ENCODE data around the gene MAML1. TPM values are rescaled to one million over a fixed set of nuclear protein-coding genes. Genes with fewer than 3 reads are reported as not detected.
"Not testable (repeated sequence)": the region's sequence is repeated elsewhere in the genome, so short reads cannot be mapped to it uniquely, and the experiment has no call there.

The MAML1 gene
- total RNA-seq, 4 donors from 2014 or later, result 31.8 to 51.3 (median 36.8) TPM

DNA sequence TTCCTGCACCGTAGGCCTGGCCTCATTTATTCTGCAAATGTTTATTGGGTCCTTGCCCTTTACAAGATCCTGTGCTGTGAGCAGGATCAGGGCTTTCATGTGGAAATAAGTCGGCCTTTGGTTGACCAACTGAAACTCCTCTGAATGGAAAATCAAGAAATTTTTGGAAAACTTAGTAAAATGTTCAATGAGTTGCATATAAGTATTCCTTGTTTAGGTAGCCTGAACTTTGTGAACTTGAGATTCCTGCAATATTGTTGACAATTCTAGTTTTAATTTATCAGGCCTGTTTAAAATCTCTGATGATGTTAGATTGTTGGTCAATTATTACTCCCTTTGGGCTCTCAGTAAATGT is 1.1 kb downstream of the MAML1 start:
- peak overlapping the region; percentile 72 to 98 (median 92) for H3K27ac ChIP-seq
- TF ChIP-seq, protein P1, sequence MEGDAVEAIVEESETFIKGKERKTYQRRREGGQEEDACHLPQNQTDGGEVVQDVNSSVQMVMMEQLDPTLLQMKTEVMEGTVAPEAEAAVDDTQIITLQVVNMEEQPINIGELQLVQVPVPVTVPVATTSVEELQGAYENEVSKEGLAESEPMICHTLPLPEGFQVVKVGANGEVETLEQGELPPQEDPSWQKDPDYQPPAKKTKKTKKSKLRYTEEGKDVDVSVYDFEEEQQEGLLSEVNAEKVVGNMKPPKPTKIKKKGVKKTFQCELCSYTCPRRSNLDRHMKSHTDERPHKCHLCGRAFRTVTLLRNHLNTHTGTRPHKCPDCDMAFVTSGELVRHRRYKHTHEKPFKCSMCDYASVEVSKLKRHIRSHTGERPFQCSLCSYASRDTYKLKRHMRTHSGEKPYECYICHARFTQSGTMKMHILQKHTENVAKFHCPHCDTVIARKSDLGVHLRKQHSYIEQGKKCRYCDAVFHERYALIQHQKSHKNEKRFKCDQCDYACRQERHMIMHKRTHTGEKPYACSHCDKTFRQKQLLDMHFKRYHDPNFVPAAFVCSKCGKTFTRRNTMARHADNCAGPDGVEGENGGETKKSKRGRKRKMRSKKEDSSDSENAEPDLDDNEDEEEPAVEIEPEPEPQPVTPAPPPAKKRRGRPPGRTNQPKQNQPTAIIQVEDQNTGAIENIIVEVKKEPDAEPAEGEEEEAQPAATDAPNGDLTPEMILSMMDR (IDR thresholded peaks at IDR 0.05), result no peak

DNA sequence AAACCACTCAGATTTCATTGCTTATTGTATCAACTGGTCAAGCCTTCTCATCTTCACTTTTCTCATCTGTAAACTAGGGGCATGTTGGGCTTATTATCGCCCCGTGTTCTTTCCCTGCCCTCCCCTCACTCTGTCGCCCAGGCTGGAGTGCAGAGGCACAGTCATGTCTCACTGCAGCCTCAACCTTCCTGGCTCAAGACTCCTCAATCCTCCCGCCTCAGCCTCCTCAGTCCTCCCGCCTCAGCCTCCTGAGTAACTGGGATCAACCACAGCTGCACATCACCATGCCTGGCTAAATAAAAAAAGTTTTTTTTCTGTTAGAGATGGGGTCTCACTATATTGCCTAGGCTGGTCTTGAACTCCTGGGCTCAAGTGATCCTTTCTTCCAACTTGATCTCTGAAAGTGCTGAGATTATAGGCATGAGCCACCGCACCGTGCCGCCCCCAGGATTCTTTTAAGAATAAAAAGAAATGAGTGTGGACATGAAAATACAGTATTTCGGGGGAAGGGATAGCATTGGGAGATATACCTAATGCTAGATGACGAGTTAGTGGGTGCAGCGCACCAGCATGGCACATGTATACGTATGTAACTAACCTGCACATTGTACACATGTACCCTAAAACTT is 2.0 kb downstream of the MAML1 start:
- no peak for TF ChIP-seq POLR2AphosphoS5 (IDR thresholded peaks at IDR 0.05)
- no peak for TF ChIP-seq POLR2A (IDR thresholded peaks at IDR 0.05)
- TF ChIP-seq, protein P1 (IDR thresholded peaks at IDR 0.05), result no peak
- TF ChIP-seq EP300 (IDR thresholded peaks at IDR 0.05), result no peak
- H3K9me3 ChIP-seq, result no peaks in the 10 kb centered on the region
- peaks cover 5 to 73% (median 30%) of the 10 kb centered on the region in 3 donors for H3K4me1 ChIP-seq
- H3K4me3 ChIP-seq, result peak overlapping the region in 1 of 2 donors; percentile 83
- WGBS, 2 donors (ENCODE audit: low coverage in 1 of 2), result 55 to 66% methylated on average over 9 of the region's 12 CpGs
- H3K27me3 ChIP-seq, result no peaks in the 10 kb centered on the region
- peak overlapping the region in 3 of 4 donors; percentile 92 to 98 (median 93) for H3K27ac ChIP-seq
- H3K36me3 ChIP-seq, result peaks cover 0 to 14% of the 10 kb centered on the region in 2 donors
- no peak for ATAC-seq

More for the DNA sequence above, 1.1 kb downstream of the MAML1 start:
- Histone ChIP-seq H3K9me3 (no peaks in the 10 kb centered on the region), H3K4me1 (peaks cover 5 to 64% (median 30%) of the 10 kb centered on the region in 3 donors), H3K36me3 (peaks cover 0 to 23% of the 10 kb centered on the region in 2 donors), H3K4me3 (peak overlapping the region; percentile 48 to 83), H3K27me3 (no peaks in the 10 kb centered on the region)
- ATAC-seq, result no peak
- WGBS, 2 donors (ENCODE audit: low coverage in 1 of 2), result 0% methylated on average over 2 of the region's 2 CpGs

DNA sequence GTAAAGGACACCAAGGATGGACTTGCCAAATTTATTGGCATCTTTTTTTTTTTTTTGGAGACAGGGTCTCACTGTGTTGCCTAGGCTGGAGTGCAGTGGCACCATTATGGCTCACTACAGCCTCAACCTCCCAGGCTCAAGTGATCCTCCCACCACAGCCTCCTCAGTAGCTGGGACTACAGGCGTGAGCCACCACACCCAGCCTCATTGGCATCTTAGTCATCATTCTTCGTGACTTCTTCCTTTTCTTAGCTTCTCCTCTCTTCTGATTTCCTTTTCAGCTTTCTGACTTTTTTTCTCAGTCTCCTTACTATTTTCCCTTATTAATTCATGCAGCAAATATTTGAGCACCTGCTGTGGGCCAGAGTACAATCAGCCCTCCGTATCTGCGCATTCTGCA is 6.1 kb downstream of the MAML1 start:
- H3K4me1 ChIP-seq, result peaks cover 5 to 85% (median 27%) of the 10 kb centered on the region in 3 donors

DNA sequence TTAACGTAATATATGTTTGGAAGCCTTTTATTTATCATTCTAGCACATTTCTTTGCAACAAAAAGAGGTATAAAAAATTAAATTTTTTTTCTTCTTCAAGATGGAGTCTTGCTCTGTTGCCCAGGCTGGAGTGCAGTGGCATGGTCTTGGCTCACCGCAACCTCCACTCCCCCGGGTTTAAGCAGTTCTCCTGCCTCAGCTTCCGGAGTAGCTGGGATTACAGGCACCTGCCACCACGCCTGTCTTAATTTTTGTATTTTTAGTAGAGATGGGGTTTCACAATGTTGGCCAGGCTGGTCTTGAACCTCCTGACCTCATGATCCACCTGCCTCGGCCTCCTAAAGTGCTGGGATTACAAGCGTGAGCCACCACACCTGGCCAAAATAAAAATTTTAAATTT is 11.5 kb downstream of the MAML1 start:
- ATAC-seq, H3K27ac ChIP-seq, H3K9me3 ChIP-seq, H3K36me3 ChIP-seq, H3K27me3 ChIP-seq, H3K4me3 ChIP-seq: not testable (repeated sequence)
- WGBS, 2 donors (ENCODE audit: low coverage in 1 of 2), result 71 to 84% methylated on average over 5 to 7 of the region's 7 CpGs
- peaks cover 0 to 66% (median 0%) of the 10 kb centered on the region in 3 donors for H3K4me1 ChIP-seq

More for the DNA sequence above, 6.1 kb downstream of the MAML1 start:
- Histone ChIP-seq H3K9me3 (no peaks in the 10 kb centered on the region), H3K4me3 (no peak overlapping the region), H3K27me3 (no peaks in the 10 kb centered on the region), H3K27ac (no peak overlapping the region), H3K36me3 (no peaks in the 10 kb centered on the region)
- ATAC-seq, result no peak
- TF ChIP-seq POLR2A (IDR thresholded peaks at IDR 0.05) (no peak), POLR2AphosphoS5 (IDR thresholded peaks at IDR 0.05) (no peak), EP300 (IDR thresholded peaks at IDR 0.05) (no peak)
- TF ChIP-seq, protein P1 (IDR thresholded peaks at IDR 0.05), result no peak
- WGBS, 2 donors (ENCODE audit: low coverage in 1 of 2), result 93 to 94% methylated on average over 4 of the region's 4 CpGs

GRCh38 chr5:179746872-179747271 is 14.2 kb downstream of the MAML1 start:
- Histone ChIP-seq H3K36me3 (peaks cover 0 to 8% of the 10 kb centered on the region in 2 donors), H3K27ac (no peak overlapping the region), H3K9me3 (no peaks in the 10 kb centered on the region), H3K27me3 (no peaks in the 10 kb centered on the region), H3K4me3 (no peak overlapping the region), H3K4me1 (peaks cover 0 to 62% (median 0%) of the 10 kb centered on the region in 3 donors)
- ATAC-seq, result no peak
- WGBS, 2 donors (ENCODE audit: low coverage in 1 of 2), result 86 to 100% methylated on average over 1 to 2 of the region's 2 CpGs
- no peak for TF ChIP-seq EP300 (IDR thresholded peaks at IDR 0.05)
- TF ChIP-seq POLR2A (IDR thresholded peaks at IDR 0.05), result no peak
- no peak for TF ChIP-seq POLR2AphosphoS5 (IDR thresholded peaks at IDR 0.05)
- TF ChIP-seq, protein P1 (IDR thresholded peaks at IDR 0.05), result no peak

Measured in gastroesophageal sphincter (tissue), 4 donors.